Measurements from ENCODE around the gene TMEM63B. TPM values are rescaled to one million over a fixed set of nuclear protein-coding genes. Genes with fewer than 3 reads are reported as not detected.
"Not testable (repeated sequence)": the region's sequence is repeated elsewhere in the genome, so short reads cannot be mapped to it uniquely, and the experiment has no call there.

The TMEM63B gene
- total RNA-seq (2014; rRNA removed; shearing (Covaris generic)) = 17.7 and 17.8 TPM in 2 replicates
- 24.8 and 31.5 TPM in 2 replicates for polyA plus RNA-seq (2014; cell fraction: nucleus; rRNA removed)

DNA sequence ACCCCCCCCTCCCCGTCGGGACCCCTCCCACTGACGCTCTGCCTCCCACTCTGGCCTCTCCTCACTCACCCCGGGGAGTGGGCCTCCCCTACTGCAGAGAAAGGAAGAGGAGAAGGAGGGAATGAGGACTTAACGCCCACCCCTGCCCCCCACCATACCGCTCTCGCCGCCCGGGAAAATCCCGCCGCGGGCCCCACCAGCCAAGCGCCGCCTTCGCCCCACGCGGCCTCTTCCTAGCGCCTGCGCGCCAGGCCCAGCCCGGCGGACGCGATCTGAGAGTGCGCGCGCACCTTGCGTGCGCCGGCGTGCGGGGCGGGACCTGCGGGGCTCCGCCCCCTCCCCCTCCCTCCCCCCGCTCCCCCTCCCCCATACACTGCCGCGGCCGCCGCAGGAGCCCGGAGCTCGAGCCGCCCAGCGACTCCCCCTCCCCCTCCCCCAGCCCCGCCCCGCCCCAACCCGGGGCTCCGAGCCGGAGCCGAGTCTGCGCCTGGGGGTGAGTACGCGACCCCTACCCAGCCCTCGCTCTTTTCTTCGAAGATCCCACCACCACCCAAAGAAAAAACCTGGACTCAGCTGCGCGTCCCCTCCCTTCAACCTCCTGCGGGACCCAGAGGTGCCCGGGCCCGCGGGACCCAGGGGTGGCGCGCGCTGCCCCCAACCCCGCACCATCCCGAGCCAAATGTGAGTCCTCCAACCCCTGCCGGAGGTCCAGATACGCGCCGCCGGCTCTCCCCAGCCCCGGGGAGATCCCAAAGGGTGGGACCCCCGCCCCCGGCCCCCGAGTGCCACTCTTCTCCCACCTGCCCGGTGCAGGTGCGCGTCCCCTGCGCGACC lies at the start of gene TMEM63B, which contains the start of gene MRPL14:
Gene TMEM63B (plus strand): TSS at position 369 of the 834 bp plus-strand sequence. CDS start 7,031 bp downstream, outside the sequence.
Gene MRPL14 (minus strand): TSS at position 267 of the 834 bp plus-strand sequence. CDS start 10,841 bp downstream, outside the sequence.
- peak; percentile 70 for DNase-seq (ENCODE audit: extremely low read depth, low read depth)

DNA sequence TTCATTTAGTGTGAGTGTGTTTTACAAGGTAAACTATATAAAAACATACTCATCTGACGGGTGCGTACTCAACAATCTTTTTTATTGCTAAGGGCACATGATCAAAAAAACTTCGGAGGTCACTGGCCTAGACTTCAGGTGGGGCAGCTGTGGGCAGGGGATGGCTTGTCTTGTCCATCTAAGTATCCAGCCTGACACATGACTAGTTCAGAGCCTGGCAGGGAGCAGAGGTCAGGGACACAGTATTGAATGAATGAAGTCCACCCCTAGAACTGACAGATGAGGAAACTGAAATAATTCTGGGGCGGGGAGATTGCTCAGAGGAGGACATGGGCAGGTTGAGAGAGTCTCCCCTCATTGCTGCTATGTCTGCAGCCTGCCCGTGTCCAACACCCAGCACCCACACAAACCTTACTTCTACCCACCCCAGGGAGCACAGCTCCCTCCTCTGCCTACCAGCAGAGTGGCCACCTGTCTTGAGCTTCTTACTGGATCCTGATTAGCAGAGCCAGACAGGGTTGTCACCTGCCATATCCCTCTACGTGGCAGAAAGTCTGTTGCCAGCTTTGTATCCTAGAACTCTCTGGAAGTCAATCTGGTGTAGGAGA lies 49.0 kb upstream of the TMEM63B start:
- DNase-seq (ENCODE audit: extremely low read depth, low read depth) = no peak

- DNase-seq (ENCODE audit: extremely low read depth, low read depth) = peak; percentile 69
Observed at GRCh38 chr6:44078827-44079671, 48.3 kb upstream of the TMEM63B start.

GRCh38 chr6:44079672-44080071 lies 47.7 kb upstream of the TMEM63B start:
- DNase-seq (ENCODE audit: extremely low read depth, low read depth) = no peak

DNA sequence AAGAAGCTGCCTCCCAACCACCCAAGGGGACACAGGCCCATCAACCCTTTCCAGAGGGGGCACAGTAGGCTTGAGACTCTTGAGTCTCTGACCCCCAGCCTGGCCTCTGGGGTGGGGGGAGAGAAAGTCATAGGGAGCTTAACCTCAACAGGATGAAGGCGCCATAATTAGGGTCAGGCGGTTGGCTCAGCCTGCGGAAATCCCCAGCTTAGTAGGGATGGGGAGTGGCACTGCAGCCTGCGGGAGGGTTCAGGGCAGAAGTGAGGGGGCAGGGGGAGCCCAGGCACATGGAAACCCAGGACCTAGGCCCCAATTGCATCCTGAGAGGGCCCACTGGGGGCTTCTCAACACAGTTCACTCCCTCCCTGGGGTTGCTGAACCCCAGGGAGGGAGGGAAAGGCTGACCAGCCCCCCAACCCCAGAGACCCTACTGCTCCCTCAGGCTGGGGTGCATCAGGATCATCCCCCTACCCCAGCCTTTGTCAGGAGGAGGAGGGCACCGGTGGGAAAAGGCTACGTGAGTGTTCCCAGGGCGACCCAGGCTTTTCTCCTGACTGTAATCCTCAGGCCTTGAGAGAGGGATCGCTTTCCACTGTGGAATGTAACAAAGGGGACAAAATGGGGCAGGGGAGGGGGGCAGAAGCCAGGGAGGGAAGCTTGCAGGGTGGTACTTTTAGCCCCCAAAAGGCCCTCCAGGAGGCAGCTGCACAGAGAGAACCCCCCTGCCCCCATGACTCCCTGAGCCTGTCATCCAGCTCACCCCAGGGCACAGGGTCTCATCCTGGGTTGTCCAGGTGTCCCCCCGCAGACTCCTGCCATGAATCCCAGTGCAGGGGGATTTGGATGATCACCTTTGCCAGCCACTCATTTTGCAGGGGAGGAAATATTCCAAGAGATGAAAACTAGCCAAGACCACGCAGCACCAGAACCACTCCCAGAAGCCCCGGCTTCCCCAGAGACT lies 46.5 kb upstream of the TMEM63B start:
- no peak for DNase-seq (ENCODE audit: extremely low read depth, low read depth)

GRCh38 chr6:44081753-44082152 lies 45.6 kb upstream of the TMEM63B start:
- no peak for DNase-seq (ENCODE audit: extremely low read depth, low read depth)

GRCh38 chr6:44082872-44083321 lies 44.5 kb upstream of the TMEM63B start:
- no peak for DNase-seq (ENCODE audit: extremely low read depth, low read depth)

DNA sequence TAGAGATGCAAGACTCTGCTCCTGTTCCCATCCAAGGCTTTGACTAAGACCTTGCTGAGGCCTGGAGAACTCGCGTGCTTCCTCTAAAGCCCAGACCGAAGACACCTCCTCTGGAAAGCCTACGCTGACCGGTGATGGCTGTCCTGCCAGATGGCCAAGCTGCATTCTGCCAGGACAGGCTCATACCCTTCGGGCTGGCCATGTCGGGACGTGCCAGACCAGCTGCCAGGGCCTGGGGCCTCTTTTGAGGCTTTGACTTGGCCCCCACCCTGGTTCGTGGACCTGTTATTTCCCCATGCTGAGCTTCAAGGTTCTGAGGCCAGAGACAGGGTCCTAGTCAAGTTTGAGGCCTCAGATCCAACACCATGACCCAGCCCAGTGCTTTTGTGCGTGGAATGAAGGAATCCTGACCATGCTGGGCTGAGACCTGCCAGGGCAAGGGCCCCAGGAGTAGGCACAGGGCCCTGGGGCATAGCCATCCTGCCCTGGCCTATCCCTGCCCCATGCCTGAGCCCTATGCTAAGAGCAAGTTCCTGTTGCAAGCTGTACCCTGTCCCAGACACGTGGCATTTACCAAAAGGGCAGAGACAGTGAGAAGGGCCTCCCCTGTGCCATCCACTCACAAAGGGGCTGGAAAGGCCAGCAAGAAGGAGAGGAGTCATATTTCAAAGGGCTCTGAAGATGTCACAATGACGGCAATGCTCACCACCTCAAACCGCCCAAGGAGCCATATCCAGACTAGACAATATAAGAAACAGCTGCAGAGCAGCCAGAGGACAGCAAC lies 42.9 kb upstream of the TMEM63B start:
- DNase-seq (ENCODE audit: extremely low read depth, low read depth) = peak; percentile 52

- DNase-seq (ENCODE audit: extremely low read depth, low read depth) = no peak
Observed at GRCh38 chr6:44085219-44085618, 42.1 kb upstream of the TMEM63B start.

GRCh38 chr6:44086931-44087574 lies 40.3 kb upstream of the TMEM63B start:
- no peak for DNase-seq (ENCODE audit: extremely low read depth, low read depth)

- DNase-seq (ENCODE audit: extremely low read depth, low read depth) = no peak
Observed at GRCh38 chr6:44087623-44088022, 39.7 kb upstream of the TMEM63B start.

GRCh38 chr6:44088827-44089590 lies 38.3 kb upstream of the TMEM63B start:
- DNase-seq (ENCODE audit: extremely low read depth, low read depth) = no peak

GRCh38 chr6:44090465-44090864 lies 36.9 kb upstream of the TMEM63B start:
- DNase-seq (ENCODE audit: extremely low read depth, low read depth) = no peak

- not testable (repeated sequence) for DNase-seq (ENCODE audit: extremely low read depth, low read depth)
Observed at GRCh38 chr6:44091356-44091755, 36.0 kb upstream of the TMEM63B start.

GRCh38 chr6:44091981-44092884 lies 35.1 kb upstream of the TMEM63B start:
- no peak for DNase-seq (ENCODE audit: extremely low read depth, low read depth)

GRCh38 chr6:44093066-44093465 lies 34.3 kb upstream of the TMEM63B start:
- no peak for DNase-seq (ENCODE audit: extremely low read depth, low read depth)

All from NCI-H460 (cell line).